Kidney tubule cell (primary cell): ENCODE results near the gene KDM5B.
A peak's percentile ranks its signal among the peaks of the same experiment; 100 is the strongest.

ENCODE experiments used
- DNase-seq: peaks from one replicate; pipeline ENCODE4 v3.0.0-alpha.2; 2018; ENCODE audit warnings: low spot score

Gene KDM5B

GRCh38 chr1:202685641-202686040 lies 122.6 kb downstream of the KDM5B start:
- DNase-seq, result peak; percentile 58

GRCh38 chr1:202684716-202685115 lies 123.5 kb downstream of the KDM5B start:
- peak; percentile 84 for DNase-seq

DNA sequence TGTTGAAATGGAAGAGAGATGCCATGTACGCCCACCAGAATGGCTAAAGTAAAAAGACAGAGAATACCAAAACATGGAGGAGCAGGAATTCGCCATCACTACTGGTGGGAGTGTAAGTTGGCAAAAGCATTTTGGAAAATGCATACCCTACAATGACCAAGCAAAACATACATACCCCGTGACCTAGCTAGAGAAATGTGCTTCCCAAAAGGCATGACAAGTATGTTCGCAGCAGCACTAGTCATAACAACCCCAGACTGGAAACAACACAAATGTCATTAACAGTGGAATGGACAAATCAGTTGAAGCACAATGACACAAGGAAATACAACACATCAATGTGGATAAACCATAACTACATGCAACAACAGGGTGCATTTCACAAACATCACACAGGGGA lies 125.2 kb downstream of the KDM5B start:
- no peak for DNase-seq

DNA sequence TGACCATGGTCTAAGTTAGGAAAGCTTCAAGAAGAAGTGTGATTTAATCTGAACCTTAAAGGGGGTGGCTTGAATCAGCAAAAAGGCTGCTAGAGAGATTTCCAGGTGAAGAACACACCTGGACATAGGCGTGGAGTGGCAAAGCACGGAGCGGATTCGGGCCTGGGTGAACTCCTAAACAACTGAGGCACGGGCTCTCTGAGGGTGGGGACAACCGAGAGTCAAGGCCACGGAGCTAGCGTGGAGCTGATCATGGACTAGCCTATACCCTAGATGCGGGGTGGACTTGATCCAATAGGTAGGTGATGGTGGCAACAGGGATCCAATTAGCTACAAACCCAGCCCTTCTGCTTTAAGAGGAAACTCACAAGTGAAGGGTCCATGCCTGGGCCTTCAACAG lies 125.7 kb downstream of the KDM5B start:
- DNase-seq, result no peak

GRCh38 chr1:202681736-202682420 lies 126.3 kb downstream of the KDM5B start:
- no peak for DNase-seq

- no peak for DNase-seq
Observed at GRCh38 chr1:202680586-202681352, 127.5 kb downstream of the KDM5B start.

GRCh38 chr1:202679406-202680177 lies 128.6 kb downstream of the KDM5B start:
- no peak for DNase-seq

DNA sequence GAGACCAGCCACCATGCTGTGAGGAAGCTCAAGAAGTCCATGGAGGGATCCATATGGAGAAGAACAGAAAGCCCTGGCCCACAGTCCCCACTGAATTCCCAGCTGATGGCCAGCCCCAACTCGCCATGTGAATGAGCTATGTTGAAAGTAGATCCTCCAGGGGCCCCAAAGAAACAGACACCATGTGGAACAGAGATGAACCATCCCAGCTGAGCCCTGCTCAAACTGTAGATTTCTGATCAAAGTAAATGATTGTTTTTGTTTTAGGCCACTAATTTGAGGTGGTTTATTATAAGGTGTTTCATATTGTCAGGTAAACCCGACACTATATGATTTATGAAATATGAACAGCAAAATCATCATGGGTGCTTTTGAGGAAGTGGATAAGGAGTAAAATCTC lies 130.8 kb downstream of the KDM5B start:
- DNase-seq, result no peak
